OCI-M2 (cell line): ENCODE data around the gene PLPP1.

Source experiments
- DNase-seq: peaks from one replicate; lab custom pipeline; 2025; ENCODE audit not compliant: unreplicated experiment; lab: John Stamatoyannopoulos, UW

The PLPP1 gene

DNA sequence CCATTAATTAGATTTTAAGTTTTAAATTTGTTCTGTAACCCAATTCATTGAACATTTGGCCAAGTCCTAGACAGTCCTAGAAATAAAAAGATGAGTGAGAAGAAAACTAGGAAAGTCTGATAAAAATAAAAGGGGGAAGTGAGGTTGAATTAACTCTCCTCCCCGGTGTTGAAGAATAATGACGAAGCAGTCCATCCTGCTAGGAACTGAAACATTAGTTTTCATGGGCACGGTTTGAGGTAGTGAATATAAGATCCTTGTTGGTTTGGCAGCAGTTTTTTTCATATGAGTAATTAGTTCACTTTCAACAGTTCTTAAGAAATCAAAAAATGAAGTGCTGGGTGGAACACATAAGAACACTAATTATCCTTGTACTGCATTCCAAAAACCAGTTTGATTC is 123.9 kb downstream of the PLPP1 start:
- DNase-seq = no peak

GRCh38 chr5:55409775-55410174 is 125.0 kb downstream of the PLPP1 start:
- DNase-seq = no peak

DNA sequence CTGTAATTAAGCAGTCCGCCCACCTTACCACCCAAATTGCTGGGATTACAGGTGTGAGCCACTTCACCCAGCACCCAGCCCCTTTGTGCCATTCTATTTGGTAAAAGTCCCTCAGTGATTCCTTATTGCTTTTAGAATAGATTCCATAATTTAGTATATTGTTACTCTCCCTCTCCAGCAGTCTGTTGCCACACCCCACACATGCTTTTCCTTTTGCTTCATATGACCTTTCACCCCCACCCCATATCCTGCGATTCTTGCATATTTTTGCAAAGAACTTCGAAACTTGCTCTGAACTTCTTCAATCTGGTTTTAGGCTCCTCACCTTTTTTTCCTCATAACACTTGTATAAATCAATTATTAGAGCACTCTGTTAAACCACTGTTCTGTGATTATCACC is 126.8 kb downstream of the PLPP1 start:
- no peak for DNase-seq

DNA sequence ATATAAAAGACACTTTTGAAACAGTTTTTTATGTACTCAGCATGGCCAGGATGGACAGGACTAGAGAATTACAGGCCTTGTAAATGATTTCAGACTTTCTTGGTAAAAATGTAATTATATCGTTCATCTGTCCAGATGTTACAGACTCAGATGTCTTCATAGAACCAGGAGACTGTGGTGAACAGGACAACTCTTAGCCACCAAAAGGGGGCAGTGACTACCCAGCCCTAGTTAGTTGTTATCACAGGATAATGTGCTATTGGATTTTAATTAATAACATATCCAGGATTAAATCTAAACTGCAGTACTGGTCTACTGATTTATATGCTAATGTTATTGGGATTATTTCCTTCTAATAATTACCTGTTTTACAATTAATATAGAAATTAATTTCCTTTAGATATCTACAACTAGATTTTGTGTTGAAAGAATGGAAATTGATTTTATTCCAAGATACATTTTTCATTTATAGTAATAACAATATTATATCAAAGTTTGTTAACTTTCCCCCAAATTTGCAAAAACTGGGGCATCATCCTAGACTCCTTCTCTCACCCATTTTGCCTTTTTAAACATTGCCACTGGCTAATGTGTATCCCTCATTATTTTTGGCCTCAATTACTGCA is 127.6 kb downstream of the PLPP1 start:
- DNase-seq = no peak

DNA sequence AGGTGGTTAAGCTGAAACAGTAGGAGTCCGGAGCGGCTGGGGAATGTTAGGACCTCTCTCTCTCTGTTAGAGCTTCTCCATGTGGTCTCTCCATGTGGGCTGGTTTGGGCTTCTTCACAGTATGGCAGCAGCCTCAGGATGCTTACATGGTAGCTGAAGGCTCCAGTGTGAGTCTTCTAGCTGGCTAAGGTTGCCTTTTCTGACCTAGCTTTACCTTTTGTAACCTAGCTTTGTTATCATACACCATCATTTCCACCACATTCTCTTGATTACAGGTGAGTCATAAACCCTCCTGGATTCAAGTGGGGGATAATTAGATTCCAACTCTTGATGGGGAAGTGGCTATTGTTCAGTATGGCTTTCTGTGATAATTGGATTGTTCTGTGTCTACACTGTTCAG is 128.5 kb downstream of the PLPP1 start:
- DNase-seq = no peak

- no peak for DNase-seq
These were observed 132.6 kb downstream of the PLPP1 start for GRCh38 chr5:55402199-55402598.

- DNase-seq = no peak
These were observed 141.1 kb downstream of the PLPP1 start for GRCh38 chr5:55393501-55394175.

- no peak for DNase-seq
These were observed 142.1 kb downstream of the PLPP1 start for GRCh38 chr5:55392669-55393068.

- no peak for DNase-seq
These were observed 143.1 kb downstream of the PLPP1 start for GRCh38 chr5:55391707-55392106.

- no peak for DNase-seq
These were observed 146.9 kb downstream of the PLPP1 start for GRCh38 chr5:55387865-55388264.

- DNase-seq = no peak
These were observed 148.4 kb downstream of the PLPP1 start for GRCh38 chr5:55386356-55386755.

DNA sequence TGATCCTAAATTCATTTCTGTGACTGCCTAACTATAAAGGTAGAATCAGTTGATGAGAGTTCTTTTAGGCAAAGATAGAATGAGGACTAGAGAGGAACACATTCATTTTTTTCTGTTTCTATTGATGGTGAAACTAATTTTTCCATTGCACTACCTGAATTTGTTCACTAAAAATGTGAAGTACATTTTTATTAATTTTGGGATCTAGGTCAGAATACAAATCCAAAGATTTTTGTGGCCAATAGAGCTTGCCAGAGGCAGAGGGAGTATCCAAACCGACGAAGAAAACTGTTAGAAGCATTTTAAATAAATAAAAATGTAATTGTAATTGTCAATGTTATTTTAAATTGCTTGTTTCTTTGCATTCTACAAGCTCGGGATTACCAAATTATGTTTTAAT is 148.9 kb downstream of the PLPP1 start:
- DNase-seq = no peak

GRCh38 chr5:55385227-55385626 is 149.5 kb downstream of the PLPP1 start:
- no peak for DNase-seq

DNA sequence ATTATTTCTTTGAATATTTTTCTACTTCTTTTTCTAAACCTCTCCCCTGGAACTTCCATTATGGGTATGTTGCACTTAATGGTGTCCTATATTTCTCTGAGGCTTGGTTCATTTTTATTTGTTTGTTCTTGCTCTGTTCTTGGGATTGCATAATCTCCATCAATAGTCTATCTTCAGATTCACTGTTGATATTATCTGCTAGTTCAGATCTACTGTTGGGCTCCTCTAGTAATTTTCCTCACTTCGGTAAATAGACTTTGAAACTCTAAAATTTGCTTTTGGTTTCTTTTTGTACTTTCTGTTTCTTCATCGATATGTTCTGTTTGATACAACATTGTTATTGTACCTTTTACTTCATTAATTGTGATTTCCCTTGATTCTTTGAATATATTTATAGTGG is 150.7 kb downstream of the PLPP1 start:
- no peak for DNase-seq

DNA sequence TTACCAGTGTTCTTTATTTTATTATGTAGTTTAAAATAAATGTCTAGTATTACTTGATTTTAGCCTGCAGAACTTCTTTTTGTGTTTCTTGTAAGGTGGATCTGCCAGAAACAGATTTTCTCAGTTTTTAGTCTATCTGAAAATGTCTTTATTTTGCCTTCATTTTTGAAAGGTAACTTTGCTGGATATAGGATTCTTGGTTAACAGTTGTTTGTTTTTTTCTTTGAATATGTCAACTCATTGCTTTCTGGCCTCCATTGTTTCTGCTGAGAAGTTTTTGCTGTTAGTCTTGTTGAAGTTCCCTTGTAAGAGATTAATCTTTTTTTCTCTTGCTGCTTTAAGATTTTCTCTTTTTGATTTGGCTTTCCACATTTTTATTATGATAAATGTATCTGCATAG is 151.5 kb downstream of the PLPP1 start:
- DNase-seq = no peak

DNA sequence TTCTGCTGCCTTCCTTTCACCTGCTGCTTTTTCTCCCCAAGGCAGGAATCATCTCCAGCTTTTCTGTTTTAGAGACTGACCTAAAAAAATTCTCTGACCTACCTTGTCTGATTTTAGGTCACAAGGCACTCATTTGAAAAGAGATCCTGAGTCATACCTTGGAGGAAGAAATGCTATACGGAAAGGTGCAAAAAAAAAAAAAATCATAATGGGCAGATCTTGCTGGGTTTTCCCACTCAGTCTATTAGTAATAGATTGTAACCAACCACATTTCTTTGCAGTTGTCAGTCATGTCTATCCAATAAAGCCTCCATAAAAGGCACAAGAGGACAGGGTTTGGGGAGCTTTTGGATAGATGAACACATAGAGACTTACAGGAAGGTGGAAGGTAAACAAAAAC is 157.0 kb downstream of the PLPP1 start:
- DNase-seq = no peak
